Stimulated activated CD8-positive, alpha-beta memory T cell treated with anti-CD3 and anti-CD28 coated beads, Interleukin-4, amount 100 ng/mL, for 1 hour (primary cell): ENCODE results near the gene RGS19.
"Not testable (repeated sequence)": the region's sequence is repeated elsewhere in the genome, so short reads cannot be mapped to it uniquely, and the experiment has no call there.

Experiments used
- DNase-seq, 2 donors: peaks; one replicate each; pipeline ENCODE4 v3.0.0-alpha.2; 2020; ENCODE audit warnings: low read depth in 2 of 2, low spot score in 1 of 2

Gene RGS19, protein sequence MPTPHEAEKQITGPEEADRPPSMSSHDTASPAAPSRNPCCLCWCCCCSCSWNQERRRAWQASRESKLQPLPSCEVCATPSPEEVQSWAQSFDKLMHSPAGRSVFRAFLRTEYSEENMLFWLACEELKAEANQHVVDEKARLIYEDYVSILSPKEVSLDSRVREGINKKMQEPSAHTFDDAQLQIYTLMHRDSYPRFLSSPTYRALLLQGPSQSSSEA

DNA sequence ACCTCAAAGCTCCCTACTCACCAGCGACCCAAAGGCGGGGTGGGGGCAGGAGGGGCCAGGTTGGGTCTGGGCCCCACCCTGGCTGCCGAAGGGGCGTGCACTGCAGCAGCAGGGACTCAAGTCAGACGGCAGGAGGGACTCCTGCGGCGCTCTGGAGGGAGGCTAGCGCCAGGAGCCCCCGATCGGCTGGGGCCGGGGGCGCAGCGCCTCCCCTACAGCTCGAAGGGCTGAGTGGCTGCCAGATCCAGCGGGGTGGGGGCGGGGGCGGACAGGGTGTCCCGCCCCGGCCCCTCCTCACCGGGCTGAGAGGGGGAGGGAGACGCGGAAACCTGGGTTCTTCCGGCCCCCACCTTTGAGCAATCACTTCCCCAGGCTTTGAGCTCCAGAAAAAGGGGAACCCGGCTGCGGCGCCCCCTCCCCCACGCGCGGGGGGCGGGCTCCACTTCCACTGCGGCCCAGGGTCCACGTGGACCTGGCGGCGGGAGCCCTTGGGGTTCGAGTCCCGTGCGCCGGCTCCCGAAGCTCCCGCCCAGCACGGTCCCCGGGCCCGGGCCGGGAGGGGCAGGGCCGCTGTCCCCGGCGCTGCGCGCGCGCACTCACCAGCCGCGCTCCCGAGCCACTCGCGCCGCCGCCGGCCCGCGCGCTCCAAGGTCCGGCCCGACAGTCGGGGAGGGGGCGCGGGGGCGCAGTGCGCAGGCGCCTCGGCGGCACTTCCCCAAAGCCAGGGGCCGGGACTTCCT lies at the start of gene RGS19:
TSS of gene RGS19 (minus strand) at position 246 of the 740 bp plus-strand sequence. CDS start 2,632 bp downstream, outside the sequence.
- DNase-seq: peak in 1 of 2 donors; percentile 36

DNA sequence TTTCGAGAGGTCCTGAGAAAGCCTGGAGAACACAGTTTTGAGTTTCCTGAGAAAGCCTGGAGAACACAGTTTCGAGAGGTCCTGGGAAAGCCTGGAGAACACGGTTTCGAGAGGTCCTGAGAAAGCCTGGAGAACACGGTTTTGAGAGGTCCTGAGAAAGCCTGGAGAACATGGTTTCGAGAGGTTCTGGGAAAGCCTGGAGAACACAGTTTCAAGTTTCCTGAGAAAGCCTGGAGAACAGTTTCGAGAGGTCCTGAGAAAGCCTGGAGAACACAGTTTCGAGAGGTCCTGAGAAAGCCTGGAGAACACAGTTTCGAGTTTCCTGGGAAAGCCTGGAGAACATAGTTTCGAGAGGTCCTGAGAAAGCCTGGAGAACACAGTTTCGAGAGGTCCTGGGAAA lies 44.2 kb upstream of the RGS19 start:
- DNase-seq: not testable (repeated sequence)

GRCh38 chr20:64122927-64123326 lies 43.6 kb upstream of the RGS19 start:
- DNase-seq: not testable (repeated sequence)

DNA sequence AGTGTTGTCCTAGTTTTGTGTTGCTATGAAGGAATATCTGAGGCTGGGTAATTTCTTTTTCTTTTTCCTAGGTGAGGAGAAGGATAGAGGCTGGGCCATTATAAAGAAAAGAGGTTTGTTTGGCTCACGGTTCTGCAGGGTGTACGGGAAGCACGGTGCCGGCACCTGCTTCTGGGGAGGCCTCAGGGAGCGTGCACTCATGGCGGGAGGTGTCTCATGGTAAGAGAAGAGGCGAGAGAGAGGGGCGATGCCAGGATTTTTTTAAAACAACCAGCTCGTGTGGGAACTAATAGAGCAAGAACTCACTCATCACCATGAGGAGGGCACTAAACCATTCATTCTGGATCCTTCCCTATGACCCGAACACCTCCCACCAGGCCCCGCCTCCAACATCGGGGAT lies 42.3 kb upstream of the RGS19 start:
- no peak for DNase-seq

GRCh38 chr20:64119681-64120341 lies 40.5 kb upstream of the RGS19 start:
- DNase-seq: no peak

DNA sequence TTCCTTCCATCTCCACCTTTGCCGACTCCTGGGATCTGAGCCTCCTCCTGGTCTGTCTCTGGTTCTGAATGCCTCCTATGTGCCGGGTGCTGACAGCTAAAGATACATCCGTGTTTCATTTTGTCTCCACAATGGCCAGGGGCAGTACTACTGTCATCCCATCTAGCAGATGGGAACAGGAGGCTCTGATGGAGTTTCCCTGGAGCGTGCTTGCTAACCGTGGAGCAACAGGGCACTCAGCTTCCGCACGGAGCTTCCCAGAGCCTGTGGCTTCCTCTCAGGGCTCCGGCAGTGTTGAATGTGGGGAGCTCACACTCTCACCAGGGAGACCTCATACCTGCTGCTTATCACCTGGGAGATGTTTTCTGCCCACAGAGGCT lies 40.0 kb upstream of the RGS19 start:
- DNase-seq: no peak

DNA sequence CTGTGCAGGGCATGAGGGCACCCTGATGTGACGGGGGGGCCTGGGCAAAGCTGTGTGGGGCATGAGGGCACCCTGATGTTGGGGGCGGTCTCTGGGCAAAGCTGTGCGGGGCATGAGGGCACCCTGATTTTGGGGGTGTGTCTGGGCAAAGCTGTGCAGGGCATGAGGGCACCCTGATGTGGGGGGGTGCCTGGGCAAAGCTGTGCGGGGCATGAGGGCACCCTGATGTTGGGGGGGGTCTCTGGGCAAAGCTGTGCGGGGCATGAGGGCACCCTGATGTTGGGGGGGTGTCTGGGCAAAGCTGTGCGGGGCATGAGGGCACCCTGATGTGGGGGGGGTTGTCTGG lies 38.1 kb upstream of the RGS19 start:
- not testable (repeated sequence) for DNase-seq

GRCh38 chr20:64116541-64117431 lies 37.5 kb upstream of the RGS19 start:
- no peak for DNase-seq

DNA sequence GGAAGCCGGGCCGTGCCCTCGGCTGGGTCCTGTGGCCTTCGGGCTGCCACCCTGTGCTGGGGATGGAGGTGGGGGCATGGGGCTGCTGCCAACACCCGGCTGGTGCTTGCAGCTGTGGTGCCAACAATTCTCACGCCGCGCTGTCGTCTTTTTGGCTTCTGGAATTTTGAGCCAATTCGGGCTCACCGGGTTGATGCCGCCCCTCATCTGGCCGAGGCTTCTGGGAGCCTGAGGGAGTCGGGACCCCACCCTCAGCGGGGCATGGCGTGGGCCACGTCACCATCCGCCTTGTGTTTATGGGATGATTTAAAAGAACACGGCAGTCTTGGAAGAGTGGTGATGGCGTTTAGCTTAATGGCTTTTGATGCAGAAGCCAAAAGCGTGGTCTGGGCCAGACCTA lies 36.7 kb upstream of the RGS19 start:
- DNase-seq: no peak

DNA sequence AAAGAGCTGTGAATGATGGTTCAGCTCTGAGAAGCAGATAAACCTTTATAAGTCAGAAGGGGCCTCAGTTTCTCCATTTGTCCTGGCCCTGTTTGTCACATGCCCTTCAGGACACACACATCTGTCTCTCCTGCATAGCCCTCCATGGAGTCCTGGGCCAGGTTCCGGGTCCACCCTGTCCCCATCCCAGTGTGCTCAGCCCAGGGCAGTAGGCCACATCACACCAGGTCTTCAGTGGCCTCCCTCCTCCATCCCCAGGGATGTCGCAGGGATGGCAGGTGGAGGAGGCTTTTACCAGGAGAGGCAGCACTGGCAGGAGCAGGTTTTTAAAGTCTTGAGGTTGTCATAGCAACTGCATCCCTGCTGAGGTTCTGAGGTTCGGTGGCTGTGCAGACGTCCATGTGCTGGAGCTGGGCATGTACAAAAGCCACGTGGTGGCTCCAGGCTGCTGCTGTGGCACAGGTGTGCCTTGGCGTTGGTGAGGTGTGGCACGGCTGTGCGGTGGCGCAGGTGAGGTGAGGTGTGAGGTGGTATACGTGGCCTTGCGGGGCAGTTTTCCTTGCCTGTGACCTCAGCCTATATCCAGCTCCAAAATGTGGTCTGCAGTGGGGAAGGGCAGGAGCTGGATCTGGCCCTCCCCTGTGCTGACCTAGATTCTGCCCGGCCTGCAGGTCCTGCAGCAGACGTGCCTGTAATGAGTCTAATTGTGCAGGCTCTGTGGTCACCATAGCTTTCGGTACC lies 36.0 kb upstream of the RGS19 start:
- DNase-seq: no peak

- DNase-seq: no peak
Observed at GRCh38 chr20:64114356-64114971, 35.1 kb upstream of the RGS19 start.

DNA sequence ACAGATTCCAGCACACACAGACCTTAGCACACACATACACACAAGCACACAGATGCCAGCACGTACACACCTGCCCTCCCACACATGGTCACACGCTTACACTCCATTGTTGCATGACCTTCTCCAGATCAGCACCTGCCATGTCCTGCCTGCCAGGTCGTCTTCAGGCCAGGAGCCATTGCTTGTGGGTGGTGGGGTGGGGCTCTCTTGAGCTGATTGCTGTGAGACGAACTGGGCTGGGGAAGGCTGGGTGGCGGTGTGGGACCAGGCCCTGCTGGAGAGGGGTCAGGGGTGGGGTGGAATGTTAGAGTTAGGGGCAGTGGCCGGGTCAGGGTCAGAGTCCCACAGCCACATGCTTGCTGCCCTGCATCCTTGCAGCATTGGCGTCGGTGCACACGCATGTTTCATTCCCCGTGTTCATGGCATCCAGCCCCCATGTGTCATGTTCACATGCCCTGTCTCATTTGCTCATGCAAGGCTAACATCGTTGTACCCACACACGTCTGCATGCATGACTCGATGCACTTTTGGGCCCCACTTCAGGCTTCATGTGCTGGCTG lies 34.6 kb upstream of the RGS19 start:
- DNase-seq: no peak

DNA sequence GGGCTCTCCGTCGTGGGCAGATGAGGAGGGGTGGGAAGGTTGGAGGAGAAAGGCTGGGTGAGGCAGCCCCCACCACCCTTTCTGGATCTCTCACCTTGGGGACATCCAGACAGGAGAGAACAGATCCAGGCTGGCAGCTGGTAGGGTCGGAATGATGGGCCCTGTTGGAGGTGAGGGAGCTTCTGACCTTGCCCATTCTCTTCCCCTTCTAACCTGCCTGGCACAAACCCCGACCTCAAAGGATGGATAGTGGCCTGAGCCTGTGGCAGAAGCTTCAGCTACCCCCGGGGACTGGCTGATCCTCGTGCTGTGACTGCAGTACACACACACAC lies 34.1 kb upstream of the RGS19 start:
- DNase-seq: no peak

DNA sequence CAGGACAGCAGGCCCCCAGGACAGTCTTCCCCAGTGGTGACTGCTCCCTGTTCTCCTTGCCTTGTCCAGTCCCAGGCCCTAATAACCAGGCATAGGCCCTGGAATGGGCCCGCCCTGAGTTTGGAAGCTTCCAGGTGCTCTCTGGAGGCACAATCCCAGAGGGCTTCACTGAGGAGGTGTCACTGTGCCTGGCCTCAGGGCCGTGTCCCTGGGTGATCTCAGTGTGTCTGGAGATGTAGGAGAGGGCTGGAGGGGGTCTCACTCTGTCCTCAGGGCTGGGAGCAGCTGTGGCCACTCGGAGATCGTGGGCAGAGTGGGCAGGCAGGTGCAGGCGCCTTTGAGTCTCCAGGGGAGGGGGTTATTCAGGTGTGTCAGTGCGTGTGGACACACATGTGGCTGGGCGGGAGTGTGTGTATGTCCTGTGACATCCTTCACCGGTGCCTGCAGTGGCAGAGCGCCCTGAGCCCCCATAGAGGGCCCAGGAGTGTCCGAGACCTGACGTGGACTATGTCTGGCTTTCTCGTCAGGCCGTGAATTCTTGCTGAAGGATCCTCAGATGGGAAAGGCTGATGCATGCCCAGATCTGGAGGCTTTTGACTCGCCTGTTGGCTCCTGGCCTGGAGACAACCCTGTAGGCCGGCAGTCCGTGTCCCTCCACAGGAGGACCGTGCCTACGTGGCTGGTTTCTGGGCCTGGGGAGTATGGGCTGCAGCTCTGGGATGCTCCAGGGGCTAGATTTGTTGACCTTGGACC lies 33.5 kb upstream of the RGS19 start:
- DNase-seq: no peak

DNA sequence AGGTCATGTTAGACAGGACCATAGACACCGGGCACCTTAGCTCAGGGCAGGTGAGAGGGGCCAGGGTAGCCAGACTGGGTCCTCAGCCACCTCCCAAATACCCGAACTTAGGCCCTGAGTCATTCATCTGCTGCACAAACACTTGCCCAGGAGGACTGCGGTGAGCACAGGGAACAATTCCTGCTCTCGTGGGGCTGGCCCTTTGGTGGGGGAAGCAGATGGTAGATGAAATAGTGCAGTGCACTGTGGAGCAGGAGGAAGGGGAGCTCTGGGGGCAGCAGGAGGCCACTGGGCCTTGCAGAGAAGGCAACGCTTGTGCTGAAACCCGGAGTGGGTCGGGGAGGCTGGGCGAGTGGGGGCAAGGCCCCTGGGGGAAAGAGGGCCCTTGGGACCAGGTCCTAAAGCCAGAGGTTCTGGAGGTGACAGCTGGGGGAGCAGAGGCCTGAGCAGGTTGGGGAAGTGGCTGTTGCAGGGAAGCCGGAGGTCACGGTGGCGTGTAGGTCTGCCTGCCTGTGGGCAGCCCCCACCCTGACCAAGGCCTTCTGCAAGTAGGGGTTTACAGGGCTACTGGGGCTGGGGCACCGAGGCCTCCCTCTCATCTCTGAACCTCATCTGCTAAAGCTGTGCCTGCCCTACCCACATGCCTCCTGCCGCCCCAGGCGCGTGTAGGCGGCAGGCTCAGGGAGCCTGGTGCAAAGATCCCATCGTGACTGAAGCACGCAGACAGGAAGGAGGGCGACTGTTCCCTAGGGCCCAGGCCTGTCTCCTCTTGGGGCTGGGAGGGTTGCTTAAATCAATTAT lies 32.7 kb upstream of the RGS19 start:
- no peak for DNase-seq

GRCh38 chr20:64110411-64111068 lies 31.2 kb upstream of the RGS19 start:
- DNase-seq: no peak

GRCh38 chr20:64109831-64110391 lies 30.6 kb upstream of the RGS19 start:
- no peak for DNase-seq
